GM19397 (cell line): Measurements from ENCODE around the gene LITAFD.
"Not testable (repeated sequence)": the region's sequence is repeated elsewhere in the genome, so short reads cannot be mapped to it uniquely, and the experiment has no call there.

Experiments used
- ATAC-seq: cut with Tn5 transposase; IDR thresholded peaks from one replicate; pipeline ENCODE4 v1.9.1; 2021; ENCODE audit warnings: mild to moderate bottlenecking, moderate library complexity; ENCODE audit not compliant: unreplicated experiment

Gene LITAFD

DNA sequence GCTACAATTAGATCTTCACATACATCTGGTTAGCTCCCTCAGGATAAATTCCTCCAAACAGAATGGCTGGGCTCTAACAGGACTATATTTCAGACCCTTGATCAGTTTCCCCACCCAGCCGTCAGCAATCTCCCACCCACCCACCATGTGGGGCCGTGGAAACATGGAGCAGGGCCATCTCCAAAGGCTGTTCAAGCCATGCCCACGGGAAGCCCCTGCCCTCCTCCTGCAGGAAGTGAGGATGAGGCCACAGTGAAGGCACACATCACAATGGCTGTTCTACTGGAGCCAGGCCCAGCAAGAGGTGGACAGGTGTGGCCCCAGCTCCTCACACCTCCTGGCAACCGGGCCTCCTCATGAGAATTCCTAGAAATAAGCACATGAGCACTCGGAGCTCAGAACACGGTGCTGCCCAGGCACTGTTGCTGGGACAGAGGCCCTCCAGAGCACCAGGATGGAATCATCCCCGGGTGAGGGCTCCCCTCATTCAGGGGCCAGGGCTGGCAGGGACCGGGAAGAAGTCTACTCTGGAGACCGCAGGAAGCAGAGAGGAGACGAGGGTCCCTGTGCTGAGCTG lies at the start of gene LITAFD:
Gene LITAFD, plus strand, starts transcription at position 311 of the 577 bp plus-strand sequence. CDS start 2,005 bp downstream, outside the sequence.
- ATAC-seq = no peak

DNA sequence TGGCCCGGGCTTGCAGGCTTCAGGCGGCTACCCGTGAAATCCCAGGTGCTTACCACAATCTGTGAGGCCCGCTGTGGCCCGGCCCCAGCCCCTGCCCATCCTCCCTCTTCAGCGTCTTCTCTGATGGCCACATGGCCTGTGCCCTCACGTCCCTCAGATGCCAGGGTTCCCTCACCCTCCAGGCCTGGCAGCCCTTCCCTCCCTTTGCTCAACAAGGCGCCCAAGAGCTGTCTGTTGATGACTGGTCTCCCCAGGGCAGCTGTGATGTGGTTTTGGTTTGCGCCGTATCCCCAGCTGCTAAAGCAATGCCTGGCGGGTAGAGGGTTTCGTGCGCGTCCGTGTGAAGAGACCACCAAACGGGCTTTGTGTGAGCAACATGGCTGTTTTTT lies 49.4 kb upstream of the LITAFD start:
- no peak for ATAC-seq

DNA sequence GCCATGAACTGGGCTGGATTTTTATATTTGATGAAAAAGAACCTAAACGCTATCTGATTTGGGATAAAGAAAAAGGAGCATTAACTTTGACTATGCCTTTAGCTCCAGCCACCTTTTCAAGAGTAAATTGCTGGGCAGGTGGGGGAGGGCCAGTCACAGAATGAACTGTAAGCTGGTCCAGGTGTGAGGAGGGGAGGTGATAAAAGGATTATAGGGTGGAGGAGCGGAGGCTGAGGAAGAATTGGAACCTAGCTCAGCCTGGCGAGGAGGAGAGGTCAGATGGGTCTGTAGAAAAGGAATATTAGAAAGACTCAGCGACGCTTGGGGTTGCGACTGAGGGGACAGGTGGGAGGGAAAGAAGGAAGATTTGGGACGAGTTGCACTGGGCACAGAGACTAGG lies 45.4 kb upstream of the LITAFD start:
- not testable (repeated sequence) for ATAC-seq

DNA sequence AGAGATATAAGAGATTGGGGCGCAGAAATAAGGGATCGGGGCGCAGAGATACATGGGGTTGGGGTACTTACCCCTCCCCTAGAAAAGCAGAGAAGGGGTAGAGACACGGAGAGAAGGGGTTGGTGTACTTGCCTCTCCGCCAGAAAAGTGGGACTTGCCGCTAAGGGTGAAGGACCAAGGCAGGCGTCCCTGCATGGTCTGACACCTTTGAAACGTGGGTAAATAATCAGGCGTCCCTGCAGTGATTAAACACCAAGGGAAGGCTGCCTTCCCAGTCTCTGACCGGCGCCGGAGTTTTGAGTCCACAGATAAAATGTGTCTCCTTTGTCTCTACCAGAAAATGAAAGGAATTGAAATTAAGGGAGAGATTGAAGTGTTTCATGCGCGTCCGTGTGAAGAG lies 44.6 kb upstream of the LITAFD start:
- not testable (repeated sequence) for ATAC-seq

DNA sequence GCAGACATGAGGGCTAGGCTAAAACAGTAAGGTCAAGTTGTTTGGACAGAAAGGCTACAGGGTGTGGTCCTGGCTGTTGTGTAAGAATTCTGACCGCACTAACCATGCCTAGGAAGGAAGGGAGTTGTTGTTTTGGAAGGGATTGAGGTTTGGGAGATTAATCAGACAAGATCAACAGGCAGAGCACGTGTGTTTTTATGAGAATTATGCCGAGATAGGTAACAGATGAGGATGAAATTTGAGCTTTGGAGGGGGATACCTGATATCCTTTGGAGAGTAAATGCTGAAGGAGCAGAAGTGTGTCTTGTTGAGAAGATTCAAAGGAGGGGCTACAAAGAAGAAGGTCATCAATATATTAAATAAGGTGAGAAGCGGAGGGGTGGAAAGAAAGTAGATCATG lies 40.1 kb upstream of the LITAFD start:
- ATAC-seq = not testable (repeated sequence)

DNA sequence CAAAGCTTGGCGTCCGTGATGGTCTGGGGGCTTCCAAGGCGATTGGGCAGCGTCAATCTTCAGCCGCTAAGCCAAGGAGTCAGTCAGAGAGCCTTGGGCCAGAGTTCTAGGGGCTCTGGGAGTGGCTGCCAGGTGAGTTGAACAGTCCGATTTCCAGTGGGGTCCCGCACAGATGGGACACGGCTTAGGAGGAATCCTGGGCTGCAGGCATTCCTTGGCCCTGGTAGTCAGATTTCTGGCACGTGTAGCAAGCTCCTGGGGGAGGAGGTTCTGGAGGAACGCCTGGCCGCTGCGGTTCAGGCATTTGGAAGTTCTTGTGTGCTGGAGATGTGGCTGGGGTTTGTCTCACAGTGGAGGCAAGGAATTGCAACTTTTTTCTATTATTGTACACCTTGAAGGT lies 38.9 kb upstream of the LITAFD start:
- ATAC-seq = not testable (repeated sequence)

DNA sequence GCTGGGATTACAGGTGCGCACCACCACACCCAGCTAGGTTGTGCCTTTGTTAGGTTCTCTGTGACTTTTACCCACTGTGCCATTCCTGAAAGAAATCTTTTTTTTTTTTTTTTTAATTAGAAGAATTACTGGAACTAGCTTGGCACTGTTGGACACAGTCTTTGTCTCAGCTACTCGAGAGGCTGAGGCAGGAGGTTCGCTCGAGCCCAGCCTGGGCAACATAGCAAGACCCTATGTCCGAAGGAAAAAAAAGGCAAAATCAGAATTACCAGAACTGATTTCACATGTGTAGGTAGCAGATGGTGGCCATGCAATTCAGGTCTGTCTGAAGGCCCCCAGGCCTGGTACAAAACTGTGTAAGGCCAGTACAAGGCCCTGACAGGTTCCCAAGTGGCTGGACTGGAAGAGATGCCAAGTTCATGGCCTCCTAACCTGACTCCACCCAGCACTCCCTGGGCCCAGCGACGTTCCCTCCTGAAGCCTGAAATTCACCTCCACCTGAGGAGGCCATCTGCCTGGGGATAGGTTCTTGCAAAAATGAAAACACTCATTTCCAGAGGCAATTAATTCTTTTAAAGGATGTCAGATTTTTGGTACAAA lies 36.4 kb upstream of the LITAFD start:
- no peak for ATAC-seq

DNA sequence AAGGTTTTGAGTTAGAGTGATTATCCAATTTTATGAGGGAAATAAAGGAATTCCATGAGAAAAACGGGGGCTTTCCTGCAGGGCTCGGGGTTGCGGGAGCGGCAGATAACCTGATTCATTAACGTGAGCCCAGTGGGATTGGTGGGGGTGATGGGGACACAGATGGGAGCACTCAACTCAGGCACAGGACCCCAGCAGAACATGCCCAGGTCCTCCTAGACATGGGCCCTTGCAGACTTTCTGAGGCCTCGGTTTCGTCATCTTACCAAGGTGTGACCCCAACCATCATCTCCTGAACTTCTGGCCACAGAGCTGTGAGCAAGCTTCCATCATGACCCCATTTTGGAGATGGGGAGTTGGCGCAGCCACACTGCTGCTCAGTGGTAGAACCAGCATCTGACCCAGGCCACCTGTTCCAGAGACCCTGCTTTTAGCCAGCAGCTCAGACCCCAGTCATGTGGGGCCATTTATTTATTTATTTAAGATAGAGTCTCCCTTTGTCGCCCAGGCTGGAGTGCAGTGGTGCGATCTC lies 35.7 kb upstream of the LITAFD start:
- no peak for ATAC-seq

DNA sequence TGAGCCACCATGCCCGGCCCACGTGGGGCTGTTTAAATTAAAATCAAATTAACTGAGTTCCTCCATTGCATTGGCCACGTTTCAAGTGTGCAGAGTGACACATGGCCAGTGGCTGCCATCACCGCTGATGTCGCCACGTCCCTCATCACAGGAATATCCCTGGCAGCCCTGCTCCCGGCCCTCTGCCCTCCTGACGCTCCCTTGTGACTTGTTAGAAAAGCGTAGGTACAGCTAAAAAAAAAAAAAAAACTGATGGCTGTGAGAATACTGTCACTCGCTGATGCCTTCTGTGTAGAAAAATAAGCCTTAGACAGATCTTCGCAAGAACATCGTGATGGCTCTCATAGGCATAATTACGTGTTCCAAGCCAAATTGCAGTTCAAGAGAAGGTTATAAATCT lies 35.0 kb upstream of the LITAFD start:
- ATAC-seq = no peak

DNA sequence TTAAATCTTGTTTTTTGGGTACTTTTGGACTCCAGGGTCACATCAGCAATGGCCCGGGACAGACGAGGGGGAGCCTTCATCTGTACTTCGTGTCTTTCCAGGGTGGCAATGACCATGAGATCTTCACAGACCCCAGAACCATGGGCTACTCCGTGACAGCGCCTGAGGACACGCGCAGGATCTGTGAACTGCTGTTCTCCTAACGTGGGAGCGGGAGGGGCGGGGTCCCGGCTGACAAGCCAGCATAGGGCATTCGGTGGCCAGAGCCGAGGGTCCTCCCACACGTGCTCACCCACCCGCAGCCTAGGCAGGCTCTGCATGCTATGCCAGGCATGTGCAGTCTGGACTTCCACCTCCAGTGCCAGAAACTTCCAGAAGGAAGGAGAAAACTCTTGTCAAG lies 34.5 kb upstream of the LITAFD start:
- no peak for ATAC-seq

DNA sequence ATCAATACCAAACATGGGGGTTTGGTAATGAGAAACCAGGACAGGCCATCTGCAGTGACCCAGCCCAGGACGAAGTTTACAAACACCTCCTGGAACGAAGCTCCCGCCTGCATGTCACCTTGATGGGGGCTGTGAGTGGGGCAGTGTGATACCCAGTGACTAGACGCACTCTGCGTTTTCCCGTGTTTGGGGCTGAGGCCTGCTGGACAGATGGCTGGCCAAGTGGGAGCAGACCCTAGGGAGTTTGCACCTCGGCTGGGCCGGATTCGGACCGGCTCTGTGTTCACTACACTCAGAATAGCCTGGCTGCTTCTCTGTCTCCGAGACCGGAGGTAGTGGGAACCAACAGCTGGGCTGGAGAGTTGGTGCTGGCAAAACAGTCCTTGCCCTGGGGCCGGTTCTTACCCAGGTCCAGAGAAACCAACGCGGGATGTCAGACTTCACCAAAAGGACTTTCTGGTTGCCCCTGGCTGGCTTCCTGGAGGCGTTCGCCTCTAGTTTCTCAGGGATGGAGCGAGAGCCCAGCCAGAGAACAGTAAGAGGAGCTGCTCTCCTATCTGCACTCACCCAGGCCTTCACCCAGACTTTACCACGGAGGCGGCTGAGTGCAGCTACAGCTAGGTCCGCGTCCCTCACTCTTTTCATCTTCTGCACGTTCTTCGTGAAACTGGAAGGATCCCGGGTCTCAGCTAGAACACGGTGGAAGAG lies 33.8 kb upstream of the LITAFD start:
- no peak for ATAC-seq

DNA sequence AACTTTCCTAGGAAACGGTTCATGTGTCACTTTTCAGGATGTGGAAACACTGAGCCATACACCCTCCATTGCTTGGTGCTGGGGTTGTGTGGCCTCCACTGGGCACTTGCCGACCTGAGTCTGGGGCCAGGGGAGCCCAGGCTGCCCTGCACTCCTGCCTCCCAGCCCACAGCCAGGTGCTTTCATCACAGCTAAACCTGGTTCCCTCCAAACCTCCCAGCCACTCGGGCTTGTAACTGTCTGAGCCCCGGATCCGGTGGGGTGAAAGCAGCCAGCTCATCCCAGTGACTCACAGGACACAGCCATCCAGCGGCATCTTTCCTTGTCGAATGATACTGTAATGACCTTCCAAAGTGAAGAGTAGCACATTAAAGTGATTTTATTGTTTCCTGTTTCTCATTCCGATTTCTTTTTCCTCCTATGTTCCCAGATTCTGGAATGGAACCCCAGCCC lies 33.2 kb upstream of the LITAFD start:
- no peak for ATAC-seq

DNA sequence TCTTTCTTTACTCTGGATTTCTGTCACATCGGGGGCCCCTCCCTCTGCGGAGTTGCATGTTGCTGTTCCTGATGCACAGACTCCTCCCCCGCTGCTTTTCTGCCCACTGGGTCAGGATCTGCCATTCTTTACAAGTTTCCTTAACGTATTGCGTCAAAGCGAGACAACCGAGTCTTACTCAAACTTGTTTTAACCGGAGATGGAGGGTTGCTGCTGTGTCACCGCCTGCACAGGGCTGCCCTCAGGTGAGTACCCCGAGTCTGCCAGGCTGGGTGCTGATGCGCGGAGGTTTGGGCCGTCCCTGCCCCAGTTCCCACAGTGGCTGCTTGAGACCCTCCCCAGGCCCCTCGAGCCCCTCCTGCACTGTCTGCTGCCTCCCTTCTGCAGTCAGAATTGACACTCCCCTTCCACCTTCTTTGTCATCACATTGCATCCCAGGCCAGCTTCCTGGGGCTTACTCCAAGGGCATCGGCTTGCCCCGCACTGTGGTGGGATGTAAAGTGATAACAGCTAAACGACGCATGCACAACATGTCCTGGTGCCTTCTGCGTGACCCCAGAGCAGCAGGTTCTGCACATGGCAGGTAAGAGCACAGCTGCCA lies 32.6 kb upstream of the LITAFD start:
- ATAC-seq = no peak

DNA sequence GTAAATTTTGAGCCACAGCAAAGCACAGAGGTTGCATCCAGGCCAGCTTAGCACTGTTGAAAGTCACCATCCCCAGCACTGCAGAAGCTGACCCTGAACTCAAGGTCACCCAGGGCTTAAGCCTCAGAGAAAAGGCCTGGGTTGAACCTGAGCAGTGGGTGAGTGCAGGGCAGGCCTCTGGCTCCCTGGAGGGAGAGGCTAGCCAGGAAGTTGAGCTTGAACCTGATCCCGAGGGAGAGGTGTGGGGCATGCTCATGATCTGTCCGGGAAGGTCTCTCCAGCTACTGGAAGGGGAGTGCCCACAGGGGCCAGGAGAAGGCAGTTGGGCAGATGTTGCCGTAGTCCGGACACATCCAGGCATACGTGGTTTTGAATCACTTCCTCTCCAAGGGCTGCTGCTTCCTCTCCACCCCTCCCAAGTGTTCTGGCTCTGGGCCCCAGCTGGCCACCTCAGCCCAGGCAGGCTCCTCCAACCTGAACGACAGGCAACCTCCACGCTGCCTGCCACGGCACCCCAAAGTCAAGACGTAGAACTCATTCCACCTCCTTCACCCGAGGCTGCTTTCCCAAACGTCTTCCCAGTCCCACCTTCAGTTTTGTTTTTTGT lies 31.8 kb upstream of the LITAFD start:
- no peak for ATAC-seq

DNA sequence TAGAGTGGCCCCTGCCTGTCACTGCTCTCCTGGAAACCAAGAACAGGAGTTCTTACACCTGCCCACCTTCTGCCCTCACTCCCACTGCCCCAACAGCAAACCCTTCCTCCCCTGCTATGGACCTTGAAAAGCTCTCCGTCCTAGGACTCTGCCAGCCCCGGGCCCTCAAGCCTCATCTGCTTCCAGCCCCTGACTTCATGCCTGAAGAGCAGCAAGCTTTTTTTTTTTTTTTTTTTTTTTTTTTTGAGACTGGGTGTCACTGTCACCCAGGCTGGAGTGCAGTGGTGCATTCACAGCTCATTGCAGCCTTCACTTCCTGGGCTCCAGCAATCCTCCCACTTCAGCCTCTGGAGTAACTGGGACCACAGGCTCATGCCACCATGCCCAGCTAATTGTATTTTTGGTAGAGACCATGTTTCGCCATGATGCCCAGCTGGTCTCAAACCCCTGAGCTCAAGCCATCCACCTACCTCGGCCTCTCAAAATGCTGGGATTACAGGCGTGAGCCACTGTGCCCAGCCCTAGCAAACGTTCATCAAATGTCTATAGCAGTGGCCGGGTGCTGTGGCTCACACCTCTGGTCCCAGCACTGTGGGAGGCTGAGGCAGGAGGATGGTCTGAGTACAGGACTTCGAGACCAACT lies 30.3 kb upstream of the LITAFD start:
- ATAC-seq = no peak

DNA sequence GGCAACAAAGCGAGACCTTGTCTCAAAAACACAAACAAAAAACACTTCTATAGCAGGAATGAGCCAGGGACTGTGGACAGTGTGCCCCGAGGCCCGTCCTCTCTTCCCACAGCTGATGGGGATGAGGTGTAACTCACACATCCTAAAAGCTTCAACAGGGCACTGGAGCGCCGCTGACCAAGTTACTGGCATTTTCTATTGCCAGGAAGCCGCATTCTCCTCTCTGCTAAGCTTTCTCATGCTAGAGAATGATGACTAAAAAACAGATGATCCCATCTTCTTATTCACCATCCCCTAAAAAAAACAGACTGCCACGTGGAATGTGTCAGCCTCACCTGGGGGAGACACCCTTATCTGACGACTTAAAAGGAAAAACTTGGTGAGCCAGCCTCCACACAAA lies 29.6 kb upstream of the LITAFD start:
- no peak for ATAC-seq

DNA sequence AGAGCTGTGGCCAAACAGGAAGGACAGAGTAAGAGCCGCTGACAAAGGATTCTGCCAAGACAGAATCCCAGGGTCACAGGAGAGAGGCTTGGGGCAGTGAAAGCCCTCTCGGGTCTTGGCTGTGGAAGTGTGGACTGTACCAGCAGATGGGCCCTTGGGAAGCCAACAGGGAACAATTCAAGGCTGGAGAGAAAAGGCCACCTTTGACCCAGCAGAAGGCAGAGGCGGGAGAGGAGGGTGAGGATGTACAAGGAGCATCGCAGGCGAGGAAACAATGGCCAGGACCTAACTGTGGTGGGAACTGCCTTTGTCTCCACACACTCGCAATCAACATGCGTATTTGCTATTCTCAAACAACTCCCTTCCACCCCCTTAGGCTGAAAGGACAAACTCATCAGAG lies 29.0 kb upstream of the LITAFD start:
- ATAC-seq = no peak

DNA sequence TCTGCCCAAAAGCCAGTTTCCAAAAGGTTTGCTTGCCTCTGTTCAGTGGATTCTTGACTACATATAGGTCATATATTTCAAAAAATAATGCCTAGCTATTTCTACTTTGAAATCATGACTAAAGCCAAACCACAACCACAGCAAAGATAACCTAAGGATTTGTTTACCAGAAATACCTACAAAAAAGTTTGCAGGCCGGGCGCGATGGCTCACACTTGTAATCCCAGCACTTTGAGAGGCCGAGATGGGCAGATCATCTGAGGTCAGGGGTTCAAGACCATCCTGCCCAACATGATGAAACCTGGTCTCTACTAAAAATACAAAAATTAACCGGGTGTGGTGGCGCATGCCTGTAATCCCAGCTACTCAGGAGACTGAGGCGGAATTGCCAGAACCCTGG lies 28.5 kb upstream of the LITAFD start:
- no peak for ATAC-seq

DNA sequence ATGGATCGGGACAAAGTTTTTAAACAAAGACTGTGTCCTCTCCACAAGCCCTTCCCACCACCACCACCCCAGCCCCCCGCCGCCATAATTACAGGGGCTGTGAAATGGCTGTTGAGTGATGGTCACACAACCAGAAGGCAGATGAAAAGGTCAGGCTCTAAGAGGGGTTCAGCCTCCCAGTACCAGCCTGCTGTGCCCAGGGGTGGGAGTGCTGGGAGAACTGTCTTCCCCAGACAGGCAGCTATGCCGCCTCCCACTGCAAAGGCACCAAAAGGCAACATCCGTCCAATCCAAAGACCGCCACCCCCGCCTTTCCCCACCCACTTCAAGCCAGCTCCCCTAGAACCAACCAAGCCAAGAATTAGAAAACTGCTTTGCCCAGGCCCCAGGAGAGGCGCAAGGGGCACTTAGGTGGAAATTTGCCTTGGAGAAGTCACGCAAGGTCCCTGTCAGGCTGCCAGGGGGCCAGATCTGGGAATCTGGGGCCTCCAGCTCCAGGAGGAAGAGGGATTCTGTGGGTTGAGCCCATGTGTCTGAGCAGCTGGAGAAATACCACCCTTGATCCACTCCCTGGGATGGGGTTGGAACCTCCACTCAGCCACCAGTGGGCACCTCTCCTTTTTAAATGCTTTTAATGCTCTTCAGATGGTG lies 27.7 kb upstream of the LITAFD start:
- ATAC-seq = no peak

DNA sequence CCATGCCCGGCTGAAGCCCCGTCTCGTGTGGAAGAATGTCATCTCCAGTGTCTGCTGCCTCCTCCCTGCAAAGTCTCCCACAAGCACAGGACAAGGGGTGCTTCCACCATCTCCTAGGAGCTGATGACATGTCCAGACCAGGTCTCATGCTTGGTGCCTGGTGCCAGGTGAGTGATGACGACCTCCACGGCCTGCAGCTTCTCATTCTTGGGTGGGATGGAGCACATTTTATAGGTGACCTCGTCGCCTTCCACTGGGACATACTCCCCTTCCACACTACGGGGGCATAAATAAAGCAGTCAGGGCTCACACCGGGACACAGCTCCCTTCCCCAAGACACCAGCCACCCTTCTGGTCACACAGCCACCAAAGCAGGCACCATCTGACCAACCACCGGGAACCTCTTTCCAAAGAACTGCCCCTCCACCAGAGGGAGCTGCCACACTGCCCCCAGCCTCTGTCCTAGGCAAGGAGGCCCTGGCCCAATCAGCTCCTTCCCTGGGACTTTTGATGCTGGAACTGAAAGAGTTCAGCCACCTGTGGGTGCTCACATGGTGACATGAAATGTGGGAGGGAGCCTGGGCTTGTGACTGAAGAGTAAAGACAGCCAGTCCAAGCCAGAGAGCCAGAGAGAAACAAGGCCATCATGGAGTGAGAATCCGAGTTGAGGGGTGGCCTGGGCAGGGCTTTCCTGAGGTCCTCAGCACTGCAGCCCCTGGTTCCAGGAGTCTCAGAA lies 26.9 kb upstream of the LITAFD start:
- ATAC-seq = no peak
